Bone marrow (tissue), 2 donors: Measurements from ENCODE around the gene DHX8.

Experiments
- DNase-seq, 2 donors: peaks; one replicate each; lab custom pipeline; 2025; lab: John Stamatoyannopoulos, UW

Gene DHX8

GRCh38 chr17:43547659-43548256 is 64.0 kb downstream of the DHX8 start:
- no peak for DNase-seq

DNA sequence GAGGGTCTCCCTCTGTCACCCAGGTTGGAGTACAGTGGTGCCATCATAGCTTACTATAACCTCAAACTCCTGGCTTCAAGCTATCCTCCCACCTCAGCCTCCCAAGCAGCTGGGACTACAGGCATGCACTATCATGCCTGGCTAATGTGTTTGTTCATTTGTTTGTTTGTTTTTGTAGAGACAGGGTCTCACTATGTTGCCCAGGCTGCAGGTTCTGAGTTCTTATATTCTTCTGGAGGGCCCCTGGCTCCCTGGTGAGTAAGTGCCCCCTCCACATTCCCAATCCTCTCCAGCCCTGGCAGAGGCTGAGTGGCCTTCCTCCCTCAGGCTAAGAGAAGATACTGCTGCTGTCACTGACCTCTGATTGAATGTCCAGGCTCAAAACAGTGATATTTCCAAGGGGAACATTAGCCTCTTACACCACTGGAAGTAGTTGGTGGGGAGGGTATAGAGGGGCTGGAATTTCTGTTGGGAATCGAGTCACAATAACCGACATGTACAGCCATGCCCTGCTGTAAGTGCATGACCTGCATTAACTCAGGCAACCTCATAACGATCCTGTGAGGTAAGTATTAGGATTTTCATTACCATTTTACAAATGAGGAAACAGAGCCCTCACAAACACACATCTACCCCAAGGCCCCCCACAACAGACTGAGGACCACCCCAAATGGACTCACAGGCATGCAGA is 65.1 kb downstream of the DHX8 start:
- no peak for DNase-seq

GRCh38 chr17:43549496-43549895 is 65.7 kb downstream of the DHX8 start:
- no peak for DNase-seq

- DNase-seq, result no peak
Measured at GRCh38 chr17:43550754-43551153, 67.0 kb downstream of the DHX8 start.

DNA sequence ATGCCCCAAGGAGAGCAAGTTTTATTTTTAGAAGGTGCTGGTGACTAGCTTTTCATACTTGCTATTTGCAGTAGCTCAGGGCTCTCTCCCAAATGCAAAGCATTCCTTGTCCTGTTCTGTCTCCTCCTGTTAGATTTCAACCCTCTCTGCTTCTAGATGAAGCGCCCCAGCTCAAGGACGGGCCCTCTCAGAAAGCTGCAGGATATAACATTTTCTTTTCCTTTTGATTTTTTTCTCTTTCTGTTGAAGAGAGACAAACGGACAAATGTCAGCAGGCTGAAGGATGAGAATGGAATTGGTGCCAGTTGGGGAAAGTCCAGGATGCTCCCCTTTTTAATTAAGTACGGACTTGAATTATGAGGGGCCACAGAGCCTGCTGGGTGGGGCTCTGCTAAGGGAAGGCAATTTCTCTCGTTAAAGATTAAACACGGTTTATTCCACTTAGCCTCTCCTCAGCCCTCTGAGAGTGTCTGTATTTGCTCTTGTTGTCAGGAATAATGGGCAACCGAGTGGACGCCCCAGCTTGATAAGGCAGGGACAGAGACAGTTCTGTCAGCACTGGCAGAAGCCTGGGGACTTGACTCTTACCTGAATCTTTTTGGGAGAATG is 68.6 kb downstream of the DHX8 start:
- DNase-seq, result no peak

DNA sequence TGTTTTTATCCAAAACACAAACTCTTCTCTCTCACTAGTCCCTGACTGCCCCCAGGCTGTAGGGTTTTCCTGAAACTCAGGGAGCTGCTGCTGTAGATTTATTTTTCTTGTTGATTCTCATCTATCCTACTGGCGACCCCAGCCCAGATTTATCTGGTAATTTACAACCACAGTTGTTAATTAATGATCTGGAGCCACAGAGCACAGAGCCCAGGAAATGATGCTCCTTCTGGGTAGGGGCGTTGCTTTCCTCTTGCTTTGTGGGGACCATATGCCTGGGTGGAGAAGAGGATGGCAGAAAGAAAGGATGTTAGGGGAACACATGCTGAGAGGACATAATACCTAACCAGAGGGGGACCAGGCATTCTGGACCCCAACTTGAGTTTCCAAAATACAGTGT is 69.8 kb downstream of the DHX8 start:
- no peak for DNase-seq

DNA sequence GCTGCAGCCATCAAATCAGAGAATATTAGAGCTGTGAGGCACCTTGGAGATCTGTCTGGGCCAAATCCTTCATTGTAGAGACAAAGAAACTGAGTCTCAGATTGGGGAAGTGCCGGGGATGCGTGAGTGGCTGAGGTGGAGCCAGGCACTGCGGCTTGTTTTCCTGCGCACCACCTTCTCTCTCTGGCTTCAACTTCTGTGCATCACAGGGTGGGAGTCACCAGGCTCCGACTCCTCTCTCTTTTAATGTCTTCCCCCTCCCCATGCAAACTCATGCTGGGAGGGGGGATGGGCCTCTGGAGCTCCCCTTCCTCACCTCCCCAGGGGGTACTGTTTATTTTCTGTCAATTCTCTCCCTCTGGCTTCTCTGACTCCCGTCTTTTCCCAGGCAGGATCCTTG is 71.1 kb downstream of the DHX8 start:
- no peak for DNase-seq

- DNase-seq, result peak in 1 of 2 donors; percentile 28
Measured at GRCh38 chr17:43556292-43556691, 72.5 kb downstream of the DHX8 start.

DNA sequence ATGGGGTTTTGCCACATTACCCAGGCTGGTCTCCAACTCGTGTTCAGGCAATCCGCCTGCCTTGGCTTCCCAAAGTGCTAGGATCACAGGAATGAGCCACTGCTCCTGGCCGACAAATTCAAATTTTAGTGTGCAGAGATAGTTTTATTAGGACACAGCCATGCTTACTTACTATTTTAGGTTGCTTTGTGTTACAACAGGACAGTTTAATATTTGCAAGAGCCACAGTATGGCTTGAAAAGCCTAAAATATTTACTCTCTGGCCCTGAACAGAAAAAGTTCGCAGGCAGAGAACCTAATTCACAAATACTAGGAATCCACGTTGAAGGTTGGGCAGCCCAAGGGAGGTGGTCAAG is 75.0 kb downstream of the DHX8 start:
- no peak for DNase-seq

DNA sequence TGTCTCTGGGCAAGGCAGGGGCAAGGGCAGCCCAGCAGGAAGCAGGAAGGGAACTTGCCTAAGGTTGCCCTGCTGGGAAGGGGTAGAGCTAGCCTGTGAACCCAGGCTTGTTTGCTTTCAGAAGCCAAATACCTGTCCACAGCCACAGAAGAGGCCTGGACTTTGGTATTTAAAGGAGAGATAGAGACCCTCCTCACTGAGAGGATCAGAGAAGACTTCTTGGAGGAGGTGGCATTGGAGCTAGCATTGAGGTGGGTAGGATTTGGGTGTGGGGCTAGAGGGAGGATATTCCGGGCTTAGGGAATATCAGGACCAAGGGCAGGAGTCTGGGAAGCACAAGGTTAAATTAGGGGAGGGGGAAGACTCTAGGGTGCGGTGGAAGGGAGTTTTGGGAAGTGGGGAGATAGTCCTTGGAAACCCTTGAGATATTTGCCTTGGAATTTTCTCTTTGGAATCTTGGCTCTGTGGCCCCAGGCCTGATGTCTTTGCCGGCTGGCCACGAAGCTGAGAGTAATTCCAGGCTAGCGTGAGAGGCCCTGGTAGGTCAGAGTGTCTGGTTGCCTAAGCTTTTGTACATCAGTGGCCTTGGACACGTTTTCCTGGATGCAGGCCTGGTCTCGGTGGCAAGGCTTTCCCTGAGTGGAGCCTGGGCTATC is 75.5 kb downstream of the DHX8 start:
- no peak for DNase-seq

DNA sequence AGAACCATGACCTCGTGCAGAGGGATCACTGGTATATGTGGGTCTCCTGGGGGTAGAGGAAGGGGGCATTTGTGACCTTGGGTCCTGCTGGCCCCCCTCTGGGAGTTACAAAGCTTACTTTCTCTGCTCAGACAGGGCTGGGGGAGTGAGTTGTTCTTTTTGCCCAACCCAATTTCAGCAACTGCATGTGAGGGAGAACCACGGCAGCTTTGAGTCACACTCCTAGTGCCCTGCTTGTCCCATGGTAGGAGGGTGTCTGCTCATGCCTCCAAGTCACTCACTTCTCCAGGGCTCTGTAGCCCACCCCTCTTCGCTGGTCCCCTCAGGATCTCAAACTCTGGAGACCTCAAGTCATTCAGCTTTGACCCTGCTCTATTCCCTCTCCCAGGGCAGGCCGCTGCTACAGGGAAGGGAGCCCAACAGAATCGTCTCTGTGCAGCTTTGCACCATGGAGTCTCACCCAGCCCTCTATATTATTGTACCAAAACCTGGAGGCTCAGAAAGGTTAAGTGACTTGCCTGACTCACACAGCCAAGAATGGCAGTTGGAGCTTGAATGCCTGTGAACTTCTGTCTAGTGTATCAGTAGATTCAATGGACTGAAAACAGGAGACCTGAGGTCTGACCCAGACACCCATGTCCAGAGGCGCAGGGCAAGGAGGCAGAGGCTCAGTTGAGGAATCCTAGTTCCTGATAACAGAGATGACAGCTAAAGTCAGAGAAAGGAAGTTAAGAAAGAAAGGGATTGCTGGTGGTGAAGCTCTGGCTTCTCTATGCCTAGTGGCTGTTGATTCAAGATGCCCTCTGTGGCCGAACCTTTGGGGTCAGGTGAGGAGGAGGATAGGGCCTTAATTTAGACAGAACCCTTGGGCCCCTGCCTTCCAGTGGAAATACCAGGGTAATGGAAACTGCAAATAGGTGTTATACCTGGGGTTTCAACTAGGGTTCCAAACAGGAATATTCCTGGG is 77.0 kb downstream of the DHX8 start:
- no peak for DNase-seq

DNA sequence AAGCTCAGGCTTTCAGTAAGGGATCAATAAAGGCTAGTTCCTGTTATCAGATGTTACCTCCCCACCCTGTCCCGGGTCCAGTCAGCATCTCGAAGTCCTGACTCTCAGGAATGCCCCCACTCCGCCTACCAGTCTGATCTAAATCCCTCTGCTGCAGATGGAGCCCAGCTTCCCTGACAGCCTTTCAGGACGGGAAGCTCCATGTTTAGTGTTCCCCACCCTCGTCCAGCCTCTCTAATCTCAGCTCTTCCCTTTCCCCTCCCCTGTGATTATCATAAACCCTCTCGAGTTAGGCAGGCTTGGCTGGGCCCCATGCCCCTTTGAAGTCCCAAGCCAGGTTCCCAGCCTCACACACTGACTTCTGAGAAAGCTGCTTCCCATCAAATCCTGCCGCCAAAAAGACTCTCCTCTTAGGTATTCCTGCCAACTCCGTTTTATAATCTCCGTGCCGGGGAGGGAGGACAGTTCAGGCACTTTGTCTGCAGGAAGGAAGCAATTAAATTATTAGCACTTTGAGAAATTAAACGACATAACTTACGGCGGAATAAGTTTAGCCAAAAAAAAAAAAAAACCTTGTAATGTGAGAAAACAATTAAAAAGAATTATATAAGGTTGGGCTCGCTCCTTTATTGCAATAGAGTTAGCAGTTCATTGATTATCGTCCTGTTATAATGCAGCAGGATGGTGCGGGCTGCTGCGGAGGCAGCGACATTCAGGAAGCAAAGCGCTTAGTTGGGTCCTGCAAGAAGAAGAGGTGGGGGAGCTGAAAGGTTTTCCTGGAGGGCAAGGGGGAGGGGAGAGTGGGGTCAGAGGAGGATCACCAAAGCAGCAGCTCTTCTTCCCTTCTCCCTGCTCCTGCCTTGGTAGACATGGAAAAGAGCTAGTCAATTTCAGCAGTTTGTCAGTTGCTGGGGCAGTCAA is 79.2 kb downstream of the DHX8 start:
- no peak for DNase-seq

DNA sequence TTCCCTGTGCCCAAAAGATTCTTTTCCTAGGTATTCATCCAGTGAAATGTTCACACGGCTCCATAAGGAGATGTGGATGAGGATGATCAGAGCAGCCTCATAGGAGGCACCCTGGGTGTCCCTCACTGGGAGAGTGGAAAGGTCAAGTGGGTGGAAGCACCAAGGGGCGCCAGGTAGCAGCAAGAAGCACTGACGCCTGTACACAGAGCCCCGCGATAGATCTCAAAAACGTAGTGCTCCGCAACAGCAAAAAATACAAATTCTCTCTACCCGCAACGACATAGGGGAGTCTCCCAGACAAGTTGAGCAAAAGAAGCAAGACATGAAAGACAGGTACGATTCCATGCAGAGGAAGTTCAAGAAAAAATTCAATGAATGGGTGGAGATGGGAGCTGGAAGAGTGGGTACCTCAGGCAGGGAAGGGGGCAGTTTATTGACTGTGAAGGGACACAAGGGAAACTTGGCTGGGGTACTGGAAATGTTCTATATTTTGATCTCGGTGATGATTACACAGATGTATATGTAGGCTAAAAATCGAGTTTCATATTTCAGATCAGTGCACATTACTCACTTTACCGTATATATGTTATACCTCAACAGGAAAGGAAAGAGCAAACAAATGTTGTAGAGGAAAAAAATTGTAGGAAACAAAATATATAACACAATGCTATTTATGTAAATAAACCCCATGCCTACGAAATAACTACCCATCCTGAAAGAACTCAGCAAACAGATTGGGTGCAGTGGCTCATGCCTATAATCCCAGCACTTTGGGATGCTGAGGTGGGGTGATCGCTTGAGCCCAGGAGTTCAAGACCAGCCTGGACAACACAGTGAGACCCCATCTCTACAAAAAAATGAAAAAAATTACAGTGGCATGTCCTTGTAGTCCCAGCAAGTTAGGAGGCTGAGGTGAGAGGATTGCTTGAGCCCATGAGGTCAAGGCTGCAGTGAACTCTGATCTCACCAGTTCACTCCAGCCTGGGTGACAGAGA is 80.1 kb downstream of the DHX8 start:
- no peak for DNase-seq

DNA sequence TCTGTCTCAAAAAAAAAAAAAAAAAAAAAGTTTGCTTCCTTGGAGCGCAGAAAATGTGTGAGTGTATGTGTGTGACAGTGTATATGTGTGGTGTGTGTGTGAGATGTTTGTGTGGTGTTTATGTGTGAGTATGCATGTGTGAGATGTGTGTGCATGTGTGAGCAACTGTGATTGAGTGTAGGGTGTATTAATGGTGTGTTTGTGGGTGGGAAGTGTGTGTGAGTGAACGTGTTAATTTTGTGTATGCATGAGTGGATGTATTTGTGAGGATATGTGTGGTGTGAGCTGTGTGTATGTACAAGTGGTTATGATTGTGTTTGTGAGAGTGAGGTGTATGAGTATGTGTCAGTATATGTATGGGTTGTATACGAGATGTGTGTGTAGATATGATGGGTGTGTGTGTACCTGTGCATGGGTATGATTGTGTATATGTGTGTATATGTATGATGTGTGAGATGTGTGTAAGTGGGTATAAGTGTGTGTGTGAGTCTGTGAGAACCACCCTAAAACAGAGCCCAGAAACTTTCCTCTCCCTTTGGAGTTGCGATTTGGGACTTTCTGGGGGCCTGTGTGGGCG is 84.8 kb downstream of the DHX8 start:
- DNase-seq, result no peak

- DNase-seq, result no peak
Measured at GRCh38 chr17:43570518-43570928, 86.7 kb downstream of the DHX8 start.

GRCh38 chr17:43572368-43572980 is 88.7 kb downstream of the DHX8 start:
- DNase-seq, result no peak

DNA sequence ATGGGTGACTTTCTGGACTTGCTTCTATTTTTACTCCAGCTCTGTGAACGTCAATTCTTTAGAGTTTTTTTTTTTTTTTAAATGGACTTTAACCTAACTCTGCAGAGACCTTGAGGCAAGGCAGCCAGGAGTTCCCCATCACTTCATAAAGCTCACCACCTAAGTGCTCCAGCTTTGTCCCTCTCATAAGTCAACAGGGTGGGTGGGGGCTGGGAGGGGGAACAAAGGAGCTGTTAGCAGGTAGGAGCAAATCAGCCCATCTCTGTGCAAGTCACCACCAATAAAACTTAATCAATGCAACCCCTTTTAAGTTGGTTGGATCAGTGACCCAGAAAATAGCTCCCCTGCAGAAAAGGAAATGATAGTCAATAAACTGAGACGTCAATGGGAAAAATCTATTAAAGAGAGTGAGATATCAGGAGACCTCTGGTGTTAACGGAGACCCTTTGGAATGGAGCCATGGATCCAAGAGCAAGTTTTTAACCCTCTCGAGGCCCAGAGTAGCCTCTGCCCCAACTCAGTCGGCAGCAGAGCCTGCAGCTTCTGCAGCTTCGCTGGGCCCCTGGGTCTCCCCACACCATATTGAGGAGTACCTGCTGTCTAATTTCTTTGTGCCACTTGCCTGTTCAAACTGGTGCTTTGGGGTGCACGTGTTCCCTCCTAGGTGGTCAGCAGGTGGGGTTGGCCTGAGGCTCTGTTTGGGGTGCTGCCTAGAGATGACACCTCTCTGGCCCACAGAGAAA is 90.0 kb downstream of the DHX8 start:
- no peak for DNase-seq

GRCh38 chr17:43574348-43574747 is 90.6 kb downstream of the DHX8 start:
- no peak for DNase-seq
